PFSK-1 (cell line): ENCODE data around the gene MYO7A.

ENCODE experiments used
- FOXP2 ChIP-seq: optimal IDR thresholded peaks from 2 replicates; pipeline ENCODE3; 2011; ENCODE audit warnings: borderline replicate concordance, control low read depth, inconsistent platforms; ENCODE audit not compliant: insufficient read depth; ENCODE audit errors: extremely low read length, extremely low read depth
- POLR2AphosphoS5 ChIP-seq: IDR thresholded peaks from 2 replicates; pipeline ENCODE4 v1.6.1; 2012; ENCODE audit warnings: low read depth, mild to moderate bottlenecking, control low read depth, low read length, moderate library complexity
- REST ChIP-seq, 2 experiments: IDR thresholded peaks; 2 replicates each; pipeline versions ENCODE4 v1.6.1 to v1.8.0; 2011 to 2012; ENCODE audit warnings: low read depth in 2 of 2, low read length in 2 of 2, control low read depth in 1 of 2, inconsistent platforms in 1 of 2, mild to moderate bottlenecking in 1 of 2, moderate library complexity in 1 of 2; ENCODE audit not compliant: insufficient read depth in 1 of 2
- SIN3A ChIP-seq: IDR thresholded peaks from 2 replicates; pipeline ENCODE4 v1.6.1; 2012; ENCODE audit warnings: mild to moderate bottlenecking, low read length, moderate library complexity, borderline replicate concordance; ENCODE audit not compliant: insufficient read depth
- TAF1 ChIP-seq: IDR thresholded peaks from 2 replicates; pipeline ENCODE4 v1.6.1; 2012; ENCODE audit warnings: low read length, control low read depth, borderline replicate concordance; ENCODE audit not compliant: insufficient read depth

The MYO7A gene

GRCh38 chr11:77109236-77110019 is 18.6 kb upstream of the MYO7A start:
- no peak for TF ChIP-seq REST (IDR thresholded peaks at IDR 0.05; ENCODE audit: insufficient read depth in 1 of 2, low read depth in 2 of 2, low read length in 2 of 2)
- TF ChIP-seq FOXP2, result no peak
- TF ChIP-seq SIN3A, result no peak
- no peak for TF ChIP-seq POLR2AphosphoS5
- TF ChIP-seq TAF1, result no peak

GRCh38 chr11:77110836-77111235 is 17.2 kb upstream of the MYO7A start:
- TF ChIP-seq REST (IDR thresholded peaks at IDR 0.05; ENCODE audit: insufficient read depth in 1 of 2, low read depth in 2 of 2, low read length in 2 of 2) (no peak), POLR2AphosphoS5 (no peak), SIN3A (no peak), TAF1 (no peak), FOXP2 (no peak)

- TF ChIP-seq TAF1, result no peak
- TF ChIP-seq REST (IDR thresholded peaks at IDR 0.05; ENCODE audit: insufficient read depth in 1 of 2, low read depth in 2 of 2, low read length in 2 of 2), result no peak
- TF ChIP-seq POLR2AphosphoS5, result no peak
- TF ChIP-seq FOXP2, result no peak
Observed at GRCh38 chr11:77111277-77111676, 16.8 kb upstream of the MYO7A start.

GRCh38 chr11:77111946-77112345 is 16.1 kb upstream of the MYO7A start:
- TF ChIP-seq FOXP2 (no peak), POLR2AphosphoS5 (no peak), TAF1 (no peak), REST (IDR thresholded peaks at IDR 0.05; ENCODE audit: insufficient read depth in 1 of 2, low read depth in 2 of 2, low read length in 2 of 2) (no peak), SIN3A (no peak)
